ENCODE measurements around the gene CDC42EP3.

The CDC42EP3 gene

GRCh38 chr2:37671009-37671815, at the start of gene CDC42EP3:
Gene CDC42EP3, minus strand, starts transcription at chr2:37671642. Its CDS starts 25,055 bp downstream, at chr2:37646587.
- H3K27me3 ChIP-seq: peaks cover 0 to 21% (median 6%) of the 10 kb centered on the region in 11 experiments; a peak in 9 of 22 replicates
- H3K9me3 ChIP-seq (replicated peaks in 1 of 11): no peaks in the 10 kb centered on the region
- peaks cover 43 to 51% (median 50%) of the 10 kb centered on the region in 11 experiments for H4K20me1 ChIP-seq
- H3K36me3 ChIP-seq: peaks cover 0 to 41% (median 23%) of the 10 kb centered on the region in 11 experiments; a peak in 14 of 22 replicates
- peak within 1 kb of the TSS; percentile 87 to 98 (median 94) for H3K4me2 ChIP-seq
- peaks cover 61 to 86% (median 74%) of the 10 kb centered on the region in 10 experiments for H3K4me1 ChIP-seq
- peak within 1 kb of the TSS; percentile 92 to 97 (median 95) for H3K9ac ChIP-seq
- TF ChIP-seq Cebpa-rat (IDR thresholded peaks at IDR 0.05): no peak
- peak within 1 kb of the TSS; percentile 85 to 98 (median 95) for H3K27ac ChIP-seq
- H3K4me3 ChIP-seq: peak within 1 kb of the TSS; percentile 80 to 96 (median 92)

GRCh38 chr2:37721201-37721560, 49.7 kb upstream of the CDC42EP3 start:
- Histone ChIP-seq H3K4me2 (peak overlapping the region; percentile 36 to 70 (median 60); a peak in 21 of 22 replicates), H3K4me3 (no peak overlapping the region), H3K36me3 (peaks cover 0 to 6% (median 0%) of the 10 kb centered on the region in 11 experiments; a peak in 1 of 22 replicates), H4K20me1 (no peaks in the 10 kb centered on the region), H3K9me3 (replicated peaks in 1 of 11) (peaks cover under 1 to 58% (median 39%) of the 10 kb centered on the region in 11 experiments; a peak in 21 of 22 replicates), H3K4me1 (peaks cover 18 to 28% (median 24%) of the 10 kb centered on the region in 10 experiments), H3K27me3 (no peaks in the 10 kb centered on the region), H3K27ac (peak overlapping the region in 8 of 11 experiments; percentile 46 to 80 (median 71); a peak in 16 of 22 replicates), H3K9ac (peak overlapping the region in 6 of 11 experiments; percentile 29 to 64 (median 47); a peak in 8 of 22 replicates)
- TF ChIP-seq Cebpa-rat (IDR thresholded peaks at IDR 0.05): no peak

GRCh38 chr2:37720533-37721200, 49.2 kb upstream of the CDC42EP3 start:
- TF ChIP-seq Cebpa-rat (IDR thresholded peaks at IDR 0.05): 0 out of 22 replicates have a peak, but pooled peaks of 1 of the 11 experiments have one; percentile 11
- Histone ChIP-seq H3K4me2 (peak overlapping the region; percentile 36 to 70 (median 60)), H3K9ac (peak overlapping the region in 7 of 11 experiments; percentile 25 to 64 (median 44); a peak in 11 of 22 replicates)

GRCh38 chr2:37718515-37719161, 47.2 kb upstream of the CDC42EP3 start:
- peak overlapping the region in 2 of 11 experiments; percentile 70; a peak in 4 of 22 replicates for H3K27ac ChIP-seq
- peaks cover 0 to 6% (median 0%) of the 10 kb centered on the region in 11 experiments; a peak in 1 of 22 replicates for H3K36me3 ChIP-seq
- no peak for TF ChIP-seq Cebpa-rat (IDR thresholded peaks at IDR 0.05)
- H4K20me1 ChIP-seq: no peaks in the 10 kb centered on the region
- H3K27me3 ChIP-seq: no peaks in the 10 kb centered on the region
- H3K4me1 ChIP-seq: peaks cover 21 to 34% (median 26%) of the 10 kb centered on the region in 10 experiments
- no peak overlapping the region for H3K9ac ChIP-seq
- H3K4me3 ChIP-seq: no peak overlapping the region
- peaks cover 21 to 79% (median 63%) of the 10 kb centered on the region in 11 experiments for H3K9me3 ChIP-seq (replicated peaks in 1 of 11)
- no peak overlapping the region for H3K4me2 ChIP-seq

More at GRCh38 chr2:37720533-37721200, 49.2 kb upstream of the CDC42EP3 start:
- H3K27ac ChIP-seq: peak overlapping the region in 9 of 11 experiments; percentile 6 to 80 (median 70); a peak in 17 of 22 replicates
- H3K27me3 ChIP-seq: no peaks in the 10 kb centered on the region
- H3K4me3 ChIP-seq: no peak overlapping the region
- no peaks in the 10 kb centered on the region for H4K20me1 ChIP-seq
- peaks cover 18 to 28% (median 24%) of the 10 kb centered on the region in 10 experiments for H3K4me1 ChIP-seq
- H3K36me3 ChIP-seq: peaks cover 0 to 6% (median 0%) of the 10 kb centered on the region in 11 experiments; a peak in 1 of 22 replicates
- peaks cover 6 to 64% (median 44%) of the 10 kb centered on the region in 11 experiments; a peak in 21 of 22 replicates for H3K9me3 ChIP-seq (replicated peaks in 1 of 11)

GRCh38 chr2:37713258-37713700, 41.8 kb upstream of the CDC42EP3 start:
- Histone ChIP-seq H3K27me3 (peaks cover 0 to 12% (median 0%) of the 10 kb centered on the region in 11 experiments; a peak in 2 of 22 replicates), H3K9me3 (replicated peaks in 1 of 11) (peaks cover 15 to 36% (median 32%) of the 10 kb centered on the region in 11 experiments), H3K4me3 (peak overlapping the region in 2 of 10 experiments; percentile 5 to 17; a peak in 1 of 20 replicates), H3K27ac (peak overlapping the region in 10 of 11 experiments; percentile 16 to 78 (median 75); a peak in 19 of 22 replicates), H3K4me1 (peaks cover 28 to 48% (median 38%) of the 10 kb centered on the region in 10 experiments), H3K9ac (peak overlapping the region in 8 of 11 experiments; percentile 24 to 60 (median 34); a peak in 13 of 22 replicates), H4K20me1 (no peaks in the 10 kb centered on the region), H3K4me2 (peak overlapping the region; percentile 54 to 83 (median 66)), H3K36me3 (no peaks in the 10 kb centered on the region)
- peak in 4 of 11 experiments; percentile 21 to 75 (median 30); a peak in 2 of 22 replicates for TF ChIP-seq Cebpa-rat (IDR thresholded peaks at IDR 0.05)

GRCh38 chr2:37711831-37712230, 40.4 kb upstream of the CDC42EP3 start:
- H3K27ac ChIP-seq: peak overlapping the region in 8 of 11 experiments; percentile 9 to 78 (median 42); a peak in 10 of 22 replicates
- H3K4me3 ChIP-seq: no peak overlapping the region

GRCh38 chr2:37711308-37711731, 39.9 kb upstream of the CDC42EP3 start:
- H3K4me2 ChIP-seq: peak overlapping the region; percentile 64 to 83 (median 79)
- no peak for TF ChIP-seq Cebpa-rat (IDR thresholded peaks at IDR 0.05)
- H3K9me3 ChIP-seq (replicated peaks in 1 of 11): peaks cover 15 to 25% (median 23%) of the 10 kb centered on the region in 11 experiments; a peak in 21 of 22 replicates
- H4K20me1 ChIP-seq: no peaks in the 10 kb centered on the region
- H3K27me3 ChIP-seq: peaks cover 0 to 12% (median 0%) of the 10 kb centered on the region in 11 experiments; a peak in 2 of 22 replicates
- H3K4me1 ChIP-seq: peaks cover 45 to 67% (median 55%) of the 10 kb centered on the region in 10 experiments
- peak overlapping the region in 8 of 11 experiments; percentile 9 to 78 (median 42); a peak in 12 of 22 replicates for H3K27ac ChIP-seq
- peak overlapping the region in 4 of 11 experiments; percentile 9 to 18 (median 15); a peak in 3 of 22 replicates for H3K9ac ChIP-seq
- H3K36me3 ChIP-seq: no peaks in the 10 kb centered on the region
- no peak overlapping the region for H3K4me3 ChIP-seq

More at GRCh38 chr2:37711831-37712230, 40.4 kb upstream of the CDC42EP3 start:
- H3K27me3 ChIP-seq: peaks cover 0 to 12% (median 0%) of the 10 kb centered on the region in 11 experiments; a peak in 2 of 22 replicates
- peaks cover 15 to 27% (median 23%) of the 10 kb centered on the region in 11 experiments; a peak in 21 of 22 replicates for H3K9me3 ChIP-seq (replicated peaks in 1 of 11)
- H3K4me2 ChIP-seq: peak overlapping the region; percentile 64 to 83 (median 79)
- no peak for TF ChIP-seq Cebpa-rat (IDR thresholded peaks at IDR 0.05)
- H3K36me3 ChIP-seq: no peaks in the 10 kb centered on the region
- no peaks in the 10 kb centered on the region for H4K20me1 ChIP-seq
- peaks cover 42 to 62% (median 52%) of the 10 kb centered on the region in 10 experiments for H3K4me1 ChIP-seq
- H3K9ac ChIP-seq: peak overlapping the region in 3 of 11 experiments; percentile 9 to 17 (median 13); a peak in 2 of 22 replicates
